ENCODE data around the gene SLC43A2.
A peak's percentile ranks its signal among the peaks of the same experiment; 100 is the strongest.

The SLC43A2 gene

DNA sequence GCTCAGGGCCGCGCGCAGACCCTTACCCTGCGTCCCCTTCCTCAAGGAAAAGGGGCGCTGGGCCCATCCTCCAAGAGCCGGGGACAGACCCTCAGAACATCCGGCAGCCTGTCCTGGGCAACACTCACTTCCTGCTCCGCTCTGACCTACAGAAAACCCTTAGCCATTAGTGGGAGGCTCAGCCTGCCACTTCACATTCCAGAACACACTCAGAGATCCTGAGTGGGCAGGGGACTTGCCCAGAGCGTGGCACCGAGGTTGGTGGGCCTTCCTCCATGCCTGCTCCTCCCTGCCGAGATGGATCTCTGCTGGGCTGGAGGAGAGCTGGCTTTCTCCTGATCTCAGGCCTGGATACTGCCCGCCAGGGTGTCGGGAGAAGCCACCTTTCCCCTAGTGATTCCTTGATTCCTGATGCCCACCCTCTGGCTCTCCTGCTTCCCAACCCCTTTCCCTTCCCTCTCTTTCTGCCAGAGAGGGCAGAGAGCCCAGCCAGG is 15.4 kb upstream of the SLC43A2 start:
- DNase-seq (ENCODE audit: low spot score): no peak

DNA sequence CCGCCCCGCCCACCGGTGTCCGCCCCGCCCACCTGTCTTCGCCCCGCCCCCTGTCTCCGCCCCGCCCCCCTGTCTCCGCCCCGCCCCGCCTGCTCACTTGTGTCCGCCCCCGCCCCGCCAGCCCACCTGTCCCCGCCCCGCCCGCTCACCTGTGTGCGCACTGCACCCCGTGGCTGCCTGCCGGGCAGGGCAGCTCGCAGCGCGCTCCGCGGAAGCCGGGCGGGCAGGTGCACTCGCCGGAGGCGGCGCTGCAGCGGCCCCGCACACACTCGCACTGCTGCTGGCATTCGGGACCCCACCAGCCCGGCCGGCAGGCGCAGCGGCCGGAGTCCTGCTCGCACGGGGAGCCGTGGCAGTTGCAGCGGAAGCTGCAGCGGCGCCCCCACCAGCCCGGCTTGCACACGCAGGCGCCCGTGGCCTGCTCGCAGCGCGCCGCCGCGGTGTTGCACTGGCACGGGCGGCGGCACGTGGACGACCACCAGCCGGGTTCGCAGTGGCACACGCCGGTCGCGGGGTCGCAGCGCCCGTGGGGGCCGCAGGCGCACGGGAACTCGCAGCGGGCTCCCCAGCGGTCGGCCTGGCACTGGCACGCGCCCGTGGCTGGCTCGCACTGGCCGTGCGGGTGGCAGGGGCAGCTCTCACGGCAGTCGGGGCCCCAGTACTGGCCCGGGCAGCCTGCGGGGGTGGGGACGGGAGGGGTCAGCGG is 14.8 kb upstream of the SLC43A2 start:
- DNase-seq (ENCODE audit: low spot score): no peak

DNA sequence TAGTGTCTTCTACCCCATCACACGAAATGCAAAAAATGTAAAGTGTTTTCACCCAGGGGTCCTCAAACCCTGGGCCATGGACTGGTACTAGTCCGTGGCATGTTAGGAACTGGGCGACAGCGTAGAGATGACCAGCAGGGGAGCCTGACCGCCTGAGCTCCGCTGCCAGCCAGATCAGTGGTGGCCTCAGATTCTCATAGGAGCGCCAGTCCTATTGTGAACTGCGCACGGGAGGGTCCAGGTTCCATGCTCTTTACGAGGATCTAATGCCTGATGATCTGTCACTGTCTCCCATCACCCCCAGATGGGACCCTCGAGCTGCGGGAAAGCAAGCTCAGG is 12.4 kb upstream of the SLC43A2 start:
- no peak for DNase-seq (ENCODE audit: low spot score)

DNA sequence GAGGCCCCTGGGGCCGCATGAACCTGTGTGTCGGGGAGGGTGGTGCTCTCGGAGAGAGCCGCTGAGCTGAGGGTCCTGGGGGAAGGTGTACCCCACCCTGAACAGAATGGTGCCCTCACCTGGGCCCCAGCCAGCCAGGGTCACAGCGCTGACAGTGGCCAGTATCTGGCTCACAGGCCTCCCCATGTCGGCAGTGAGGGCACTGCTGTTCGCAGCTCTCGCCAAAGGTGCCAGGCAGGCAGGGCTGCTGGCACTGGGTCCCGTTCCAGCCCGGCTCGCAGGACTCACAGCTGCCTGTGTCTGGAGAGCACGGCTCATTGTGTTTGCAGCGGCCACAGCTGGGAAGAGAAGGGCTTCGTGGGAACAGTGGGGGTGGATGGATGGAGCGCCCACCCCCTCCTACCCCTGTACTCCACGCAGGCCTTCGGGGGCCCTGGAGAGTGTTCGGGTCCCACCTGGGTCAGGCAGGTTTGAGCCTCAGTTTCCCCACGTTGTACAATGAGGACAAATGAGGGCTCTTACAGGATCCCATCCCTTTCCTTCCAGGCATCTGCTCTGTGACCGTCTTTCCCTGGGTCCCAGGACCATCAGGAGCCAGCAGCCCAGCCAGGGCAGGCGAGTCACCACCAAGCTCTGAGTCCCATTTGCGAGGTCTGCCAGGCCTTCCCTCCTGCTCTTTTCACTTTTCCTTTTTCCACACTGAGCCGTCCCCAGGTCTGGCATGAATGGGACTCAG is 11.9 kb upstream of the SLC43A2 start:
- peak; percentile 62 for DNase-seq (ENCODE audit: low spot score)

DNA sequence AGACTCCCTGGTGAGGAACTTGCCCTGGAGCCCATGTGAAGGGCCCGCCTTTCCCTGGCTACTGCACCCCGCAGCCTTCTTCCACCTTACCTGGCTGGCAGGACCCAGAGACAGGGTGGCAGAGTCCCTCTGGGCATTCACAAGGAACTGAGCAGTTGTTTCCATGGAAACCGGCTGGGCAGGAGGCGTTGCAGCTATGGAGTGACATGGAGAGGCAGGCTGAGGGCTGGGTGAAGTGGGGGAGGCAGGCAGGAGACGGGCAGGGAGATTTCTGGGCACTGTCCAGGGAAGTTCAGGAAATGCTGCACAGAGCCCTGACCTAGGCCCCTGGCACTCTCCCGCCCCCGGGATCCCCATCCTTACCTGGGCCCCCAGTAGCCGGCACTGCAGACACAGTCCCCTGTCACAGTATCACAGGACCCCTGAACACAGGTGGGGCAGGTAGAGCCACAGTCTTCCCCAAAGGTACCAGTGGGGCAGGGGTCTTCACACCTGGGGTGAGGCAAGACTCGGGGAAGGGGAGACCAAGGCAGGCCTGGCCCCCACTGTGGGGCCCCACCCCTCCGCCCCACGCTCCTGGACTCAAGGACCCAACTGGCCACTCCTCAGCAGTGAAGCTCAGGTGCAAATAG is 11.0 kb upstream of the SLC43A2 start:
- DNase-seq (ENCODE audit: low spot score): no peak

DNA sequence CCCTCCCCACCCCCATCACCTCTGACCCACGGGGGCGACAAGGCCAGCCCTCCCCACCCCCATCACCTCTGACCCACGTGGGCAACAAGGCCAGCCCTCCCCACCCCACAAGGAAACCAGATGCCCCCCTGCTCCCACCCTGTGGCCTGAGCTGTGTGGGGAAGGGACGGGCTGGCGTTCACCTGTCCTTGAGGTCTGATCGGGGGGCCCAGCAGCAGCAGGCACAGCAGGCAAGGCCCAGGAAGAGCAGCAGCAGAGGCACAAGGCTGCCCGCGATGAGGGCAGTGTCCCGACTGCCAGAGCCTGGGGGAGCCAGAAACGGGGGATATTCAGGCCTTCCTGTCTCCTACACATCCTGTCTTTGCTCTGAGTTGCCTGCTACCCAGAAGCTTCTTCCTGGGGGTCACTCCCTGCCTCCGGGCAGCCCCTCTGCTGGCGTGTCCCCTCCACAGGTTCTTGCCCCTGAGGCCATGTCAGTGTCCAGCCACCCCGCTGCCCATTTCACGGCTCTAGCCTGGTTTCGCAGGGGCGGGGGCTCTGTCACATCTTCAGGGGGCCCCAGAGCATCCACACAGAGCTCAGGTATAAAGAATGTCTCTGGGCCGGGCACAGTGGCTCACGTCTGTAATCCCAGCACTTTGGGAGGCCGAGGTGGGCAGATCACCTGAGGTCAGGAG is 10.1 kb upstream of the SLC43A2 start:
- DNase-seq (ENCODE audit: low spot score): no peak

DNA sequence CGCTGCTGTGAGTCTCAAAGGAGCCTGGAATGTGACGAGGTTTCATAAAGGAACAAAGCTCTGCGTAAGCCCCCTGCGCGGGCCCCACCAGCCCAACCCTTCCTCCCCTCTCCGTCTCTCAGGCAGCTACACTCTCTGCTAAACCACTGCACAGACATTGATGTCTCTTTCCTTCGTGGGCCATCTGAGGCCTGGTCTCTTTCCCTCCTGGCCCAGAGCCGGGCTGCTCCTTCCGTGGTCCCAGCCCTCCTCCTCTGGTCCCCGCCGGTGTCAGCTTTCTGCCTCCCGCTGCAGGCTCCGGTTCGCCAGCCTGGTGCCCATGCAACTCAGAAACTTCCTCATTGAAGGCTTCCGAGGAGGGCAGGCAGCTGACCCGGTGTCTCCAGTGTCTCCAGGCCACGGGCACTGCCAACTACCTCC is 9.5 kb upstream of the SLC43A2 start:
- no peak for DNase-seq (ENCODE audit: low spot score)

DNA sequence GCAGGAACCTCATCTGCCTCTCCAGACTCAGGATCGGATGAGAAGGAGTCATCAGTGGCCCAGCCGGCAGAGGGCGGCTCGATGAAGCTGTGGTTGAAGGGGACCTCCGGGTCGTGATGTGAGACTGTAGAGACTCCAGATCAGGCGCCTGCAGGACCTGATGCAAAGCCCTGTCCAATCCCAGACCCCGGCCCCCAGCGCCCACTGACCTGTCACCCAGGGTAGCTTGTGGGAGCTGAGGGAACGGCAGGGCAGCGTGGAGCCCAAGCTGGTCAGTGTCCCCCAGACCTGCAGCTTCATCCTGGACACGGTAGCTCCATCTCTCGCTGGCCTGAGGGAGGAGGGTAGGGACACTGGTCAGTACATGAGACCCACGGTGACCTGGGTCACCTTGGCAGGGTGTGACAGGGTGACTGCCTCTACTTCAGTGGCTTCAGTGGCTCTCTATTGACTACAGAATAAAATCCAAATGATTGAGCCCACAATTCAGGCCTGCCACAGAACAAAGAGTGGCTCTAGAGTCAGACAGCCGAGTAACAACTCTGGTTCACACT is 8.2 kb upstream of the SLC43A2 start:
- no peak for DNase-seq (ENCODE audit: low spot score)

DNA sequence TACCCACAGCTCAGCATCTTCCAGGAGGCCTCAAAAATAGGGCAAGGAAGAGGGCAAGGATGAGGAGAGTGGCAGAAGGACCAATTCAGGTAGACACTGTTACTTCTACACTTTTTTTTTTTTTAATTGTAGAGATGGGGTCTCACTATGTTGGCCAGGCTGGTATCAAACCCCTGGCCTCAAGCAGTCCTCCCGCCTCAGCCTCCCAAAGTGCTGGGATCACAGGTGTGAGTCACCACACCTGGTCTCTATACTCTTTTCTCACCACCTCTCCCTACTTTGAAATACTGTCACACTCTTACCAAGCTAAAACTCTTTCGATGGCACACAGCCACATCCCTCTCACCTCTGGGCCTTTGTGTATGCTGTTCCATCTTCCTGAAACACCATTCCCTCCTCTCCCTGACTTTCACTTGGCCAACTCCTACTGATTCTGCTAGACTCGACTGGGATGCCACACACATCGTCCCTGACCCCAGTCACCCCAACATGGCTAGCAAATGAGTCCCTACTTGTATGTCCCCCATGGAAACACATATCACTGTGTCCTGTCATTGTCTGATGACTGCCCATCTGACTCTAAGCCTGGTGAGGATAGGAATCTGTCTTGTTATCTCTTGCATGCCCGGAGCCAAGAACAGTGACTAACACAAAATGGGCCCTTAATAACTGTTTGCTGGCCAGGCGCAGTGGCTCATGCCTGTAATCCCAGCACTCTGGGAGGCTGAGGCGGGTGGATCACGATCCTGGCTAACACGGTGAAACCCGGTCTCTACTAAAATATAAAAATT is 7.2 kb upstream of the SLC43A2 start:
- DNase-seq (ENCODE audit: low spot score): no peak

DNA sequence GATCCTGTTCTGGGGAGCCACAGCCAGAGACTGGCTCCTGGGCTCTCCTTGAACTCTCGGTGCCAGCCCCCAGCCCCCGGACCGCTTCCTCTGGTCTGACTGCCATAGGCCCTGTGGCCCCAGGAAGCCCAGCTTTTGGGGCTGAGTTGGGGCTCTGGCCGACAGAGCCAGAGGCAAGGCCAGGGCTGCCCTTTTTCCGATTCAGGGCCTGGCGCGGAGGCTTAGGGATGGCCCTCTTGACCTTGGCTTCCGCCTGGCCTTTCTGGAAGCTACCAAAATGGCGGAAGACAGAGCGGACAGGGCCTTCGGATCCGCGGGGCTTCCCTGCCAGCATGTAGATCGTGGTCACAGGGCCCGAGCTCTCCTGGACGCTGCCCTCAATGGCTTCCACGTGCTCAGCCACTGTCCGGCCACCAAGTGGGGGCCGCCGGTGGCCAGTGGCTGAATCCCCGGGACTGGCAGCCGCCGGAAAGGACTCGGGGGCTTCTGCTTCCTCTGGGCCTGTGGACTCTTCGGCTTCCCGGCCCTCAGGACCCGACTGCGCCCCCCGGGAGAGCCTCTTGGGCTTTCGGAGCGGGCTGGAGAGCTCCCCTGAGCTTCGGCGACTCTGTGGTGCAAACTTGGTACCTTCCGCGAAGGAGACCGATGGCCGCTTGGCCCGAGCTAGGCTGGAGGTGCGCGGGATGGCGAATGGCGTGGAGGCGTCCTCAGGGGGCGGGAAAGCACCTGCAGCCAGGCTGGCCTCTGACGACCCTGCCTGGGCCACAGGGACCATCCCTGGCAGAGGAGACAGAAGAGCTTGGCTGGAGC is 6.4 kb upstream of the SLC43A2 start:
- DNase-seq (ENCODE audit: low spot score): no peak

DNA sequence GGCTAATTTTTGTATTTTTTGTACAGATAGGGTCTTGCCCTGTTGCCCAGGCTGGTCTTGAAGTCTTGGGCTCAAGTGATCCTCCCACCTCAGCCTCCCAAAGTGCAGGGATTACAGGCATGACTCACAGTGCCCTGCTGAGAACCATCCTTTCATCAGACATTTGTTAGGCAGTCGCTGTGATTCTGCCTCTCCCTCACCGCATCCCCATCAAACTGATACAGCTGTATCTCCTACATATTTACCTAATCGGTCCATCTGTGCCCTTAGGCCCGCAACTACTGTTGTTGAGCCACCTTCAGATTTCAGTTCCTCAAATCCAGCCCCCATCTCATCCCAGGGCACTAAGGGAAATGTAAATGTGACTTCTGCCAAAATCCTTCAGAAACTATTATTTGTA is 2.0 kb upstream of the SLC43A2 start:
- DNase-seq (ENCODE audit: low spot score): no peak

DNA sequence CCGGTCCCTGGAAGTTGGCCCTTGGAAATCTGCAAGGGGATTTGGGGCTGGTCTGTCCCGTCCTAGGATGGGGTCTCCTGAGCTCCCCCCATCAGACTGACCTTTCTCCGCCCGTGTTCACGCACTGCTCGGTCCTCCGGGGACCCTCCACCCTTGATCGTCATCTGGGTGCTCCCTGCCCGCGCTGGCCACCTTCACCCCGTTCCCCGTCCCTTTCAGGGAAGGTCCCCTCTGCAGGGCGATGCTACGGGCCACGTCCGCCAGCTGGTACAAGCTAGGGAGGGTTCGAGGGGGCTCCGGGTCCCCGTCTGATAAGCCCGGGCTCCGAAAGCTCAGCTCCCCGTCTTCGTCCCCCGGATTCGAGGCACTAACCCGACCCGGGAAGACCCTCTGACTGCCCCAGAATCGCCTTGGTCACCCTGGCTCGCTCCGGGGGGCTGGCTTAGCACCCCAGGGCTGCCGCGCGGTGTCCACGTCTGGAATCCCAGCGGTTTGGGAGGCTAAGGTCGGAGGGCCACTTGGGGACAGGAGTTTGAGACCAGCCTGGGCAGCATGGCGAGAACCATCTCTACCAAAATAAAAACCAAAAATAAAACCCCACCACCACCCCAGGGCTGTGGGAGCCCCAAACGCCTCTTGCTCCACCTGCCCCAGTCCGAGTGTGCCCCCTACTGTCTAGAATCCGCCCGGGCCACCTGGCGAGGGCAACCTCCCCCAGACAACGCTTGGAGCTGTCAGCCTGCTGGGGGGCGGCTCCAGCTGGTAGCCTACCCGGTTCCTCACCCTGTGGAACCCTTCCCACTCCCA is 1.1 kb upstream of the SLC43A2 start:
- DNase-seq (ENCODE audit: low spot score): no peak

DNA sequence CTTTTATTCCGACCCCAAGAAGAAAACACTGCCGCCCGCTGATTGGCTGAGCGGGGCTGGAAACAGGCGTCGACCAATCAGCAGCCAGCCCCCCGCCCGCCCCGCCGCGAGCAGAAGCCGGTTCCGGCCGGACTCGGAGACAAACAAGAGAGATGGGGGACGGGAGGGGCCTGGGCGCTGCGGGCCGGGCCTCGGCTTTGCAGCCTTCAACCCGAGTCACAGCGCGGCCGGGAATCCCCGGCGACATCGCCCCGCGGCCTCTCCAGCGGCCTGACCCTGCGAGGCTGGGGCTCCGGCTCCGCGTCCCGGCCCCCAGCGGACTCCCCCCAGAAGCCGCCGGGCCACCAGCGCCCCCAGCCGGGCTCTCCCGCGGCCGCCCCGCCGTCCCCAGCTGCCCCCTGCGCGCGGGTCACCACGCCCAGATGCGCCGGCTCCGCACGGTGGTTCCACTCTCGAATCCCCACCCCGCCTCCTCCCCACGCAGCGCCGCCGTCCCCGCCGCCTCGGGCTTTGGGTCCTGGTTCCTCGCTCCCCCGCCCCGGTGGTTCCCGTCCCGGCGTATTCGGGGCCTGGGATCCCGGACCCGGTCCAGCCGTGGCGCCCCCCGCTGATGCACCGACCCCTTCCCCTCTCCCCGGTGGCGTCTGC is 346 bp upstream of the SLC43A2 start:
- peak; percentile 97 for DNase-seq (ENCODE audit: low spot score)

DNA sequence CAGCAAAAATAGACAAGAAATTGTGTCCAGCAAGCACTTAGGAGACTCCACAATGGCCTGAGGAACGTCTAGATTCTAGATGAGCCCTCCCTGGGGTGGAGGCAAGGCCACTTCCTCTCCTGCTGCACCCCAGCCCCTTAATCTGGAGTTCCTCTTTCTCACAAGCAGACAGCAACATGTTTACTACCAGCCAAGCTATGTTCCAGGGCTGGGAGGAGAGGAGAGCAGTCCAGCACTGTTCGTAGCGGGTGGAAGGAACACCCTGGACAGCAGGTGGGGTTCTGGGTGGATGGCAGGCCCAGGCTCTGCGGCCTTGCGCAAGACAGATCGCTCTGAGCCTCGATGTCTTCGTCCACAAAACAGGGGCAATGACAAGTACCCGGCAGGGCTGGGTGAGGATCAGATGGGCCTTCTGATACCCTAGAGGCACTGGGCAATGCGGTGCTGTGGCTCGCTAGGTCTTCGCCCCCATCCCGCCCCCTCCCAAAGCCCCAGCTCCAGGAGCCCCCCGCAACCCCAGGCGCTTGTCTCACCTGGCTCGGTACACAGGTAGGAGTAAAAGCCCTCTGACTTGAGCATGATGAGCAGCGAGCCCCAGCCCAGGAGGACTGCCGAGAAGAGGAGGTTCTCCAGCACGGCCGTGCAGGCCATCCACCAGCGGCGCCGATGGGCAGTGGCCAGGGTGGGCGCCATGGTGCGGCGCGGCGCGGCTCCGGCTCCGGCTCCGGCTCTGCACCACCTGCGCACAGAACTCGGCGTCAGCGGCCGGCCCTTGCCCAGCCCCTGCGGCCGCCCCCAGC is 1.3 kb downstream of the SLC43A2 start:
- DNase-seq (ENCODE audit: low spot score): peak; percentile 59

DNA sequence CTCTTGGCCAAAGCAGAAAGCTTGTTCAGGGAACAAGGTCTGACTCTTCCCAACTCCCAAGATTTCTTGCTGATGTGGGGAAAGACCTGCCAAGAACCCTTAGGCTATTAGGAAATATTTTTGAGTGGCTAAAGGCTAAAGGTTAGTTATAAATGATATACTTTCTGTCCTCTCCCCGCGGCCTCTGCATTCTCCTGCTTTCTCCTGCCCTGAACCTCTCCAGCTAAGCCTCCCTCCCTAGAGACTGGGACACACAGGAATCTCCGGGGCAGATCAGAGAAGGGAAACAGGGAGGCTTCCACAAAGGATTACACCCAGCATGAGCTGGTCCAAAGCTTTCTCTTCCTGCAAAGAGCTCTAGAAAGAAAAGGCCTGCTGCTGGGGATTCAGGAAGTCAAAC is 2.3 kb downstream of the SLC43A2 start:
- DNase-seq (ENCODE audit: low spot score): no peak

DNA sequence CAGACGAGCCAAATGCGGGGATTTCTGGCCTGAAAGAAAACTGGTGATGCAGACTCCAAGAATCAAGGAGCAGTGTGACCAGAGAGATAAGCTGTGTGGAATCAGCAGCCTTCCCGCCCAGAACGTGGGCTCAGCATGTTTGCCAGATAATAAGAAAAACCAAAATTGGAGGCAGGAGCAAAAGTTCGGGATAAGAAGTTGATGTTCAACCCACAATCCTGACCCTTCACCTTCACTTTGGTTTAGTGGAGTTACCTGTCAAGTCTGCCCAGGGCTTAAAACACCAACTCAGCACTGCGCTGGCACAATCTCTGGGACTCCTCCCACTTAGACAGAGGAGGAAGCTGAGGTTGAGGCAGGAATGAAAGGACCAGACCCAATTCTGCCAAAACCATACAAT is 3.1 kb downstream of the SLC43A2 start:
- no peak for DNase-seq (ENCODE audit: low spot score)

DNA sequence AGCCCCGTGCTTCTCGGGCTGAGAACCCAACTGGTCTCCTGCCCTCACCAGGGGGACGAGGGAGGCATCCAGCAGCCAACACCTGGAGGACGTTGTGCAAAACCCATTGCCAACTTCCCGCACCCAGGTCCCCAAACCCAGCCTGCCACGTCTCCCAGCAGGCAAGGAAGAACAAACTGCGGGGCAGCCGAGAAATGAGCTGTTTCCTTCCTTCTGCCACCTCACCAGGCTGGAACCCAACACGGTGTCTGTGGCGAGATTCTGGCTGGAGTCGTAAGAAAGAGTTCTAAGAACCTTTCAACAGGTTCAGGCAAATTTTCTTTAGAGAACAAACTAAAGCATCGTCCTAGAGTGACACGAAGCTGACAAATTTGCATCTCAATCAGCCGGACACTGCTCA is 3.6 kb downstream of the SLC43A2 start:
- no peak for DNase-seq (ENCODE audit: low spot score)

DNA sequence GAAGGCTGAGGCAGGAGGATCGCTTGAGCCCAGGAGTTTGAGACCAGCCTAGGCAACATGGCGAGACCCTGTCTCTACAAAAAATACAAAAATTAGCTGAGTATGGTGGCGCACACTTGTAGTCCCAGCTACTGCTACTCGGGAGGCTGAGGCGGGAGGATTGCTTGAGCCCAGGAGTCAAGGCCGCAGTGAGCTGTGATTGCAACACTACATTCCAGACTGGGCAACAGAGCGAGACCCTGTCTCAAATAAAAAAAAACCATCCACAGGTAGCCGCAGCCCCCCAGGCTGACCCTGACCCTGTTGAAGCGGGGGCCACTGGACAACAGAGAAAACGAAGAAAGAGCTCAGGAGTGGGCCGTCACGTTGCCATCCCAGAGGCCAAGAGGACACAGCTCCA is 4.0 kb downstream of the SLC43A2 start:
- no peak for DNase-seq (ENCODE audit: low spot score)

All from globus pallidus (tissue), 1 donor.